ENCODE results near the gene GALC. TPM values are rescaled to one million over a fixed set of nuclear protein-coding genes. Genes with fewer than 3 reads are reported as not detected.

The GALC gene
- polyA plus RNA-seq, 2 donors = 2.6 to 2.8 TPM

GRCh38 chr14:87898301-87898700 is 94.7 kb downstream of the GALC start:
- H3K27ac ChIP-seq (ENCODE audit: low read depth in 2 of 2, low read length in 1 of 2) = no peak overlapping the region
- no peaks in the 10 kb centered on the region for H3K9me3 ChIP-seq (ENCODE audit: control insufficient read depth in 2 of 2, insufficient read depth in 1 of 2, low read depth in 1 of 2, low read length in 1 of 2)
- H3K36me3 ChIP-seq (ENCODE audit: control insufficient read depth in 2 of 2, insufficient read depth in 2 of 2, low read length in 1 of 2) = no peaks in the 10 kb centered on the region
- 76 to 79% methylated on average over 3 of the region's 3 CpGs for WGBS, 2 donors
- H3K4me3 ChIP-seq (ENCODE audit: low read depth in 1 of 2, low read length in 2 of 2) = no peak overlapping the region
- no peaks in the 10 kb centered on the region for H3K4me1 ChIP-seq (ENCODE audit: control insufficient read depth in 2 of 2, insufficient read depth in 2 of 2, low read length in 1 of 2)
- H3K27me3 ChIP-seq (ENCODE audit: control insufficient read depth in 1 of 2, insufficient read depth in 2 of 2, low read length in 2 of 2) = no peaks in the 10 kb centered on the region

DNA sequence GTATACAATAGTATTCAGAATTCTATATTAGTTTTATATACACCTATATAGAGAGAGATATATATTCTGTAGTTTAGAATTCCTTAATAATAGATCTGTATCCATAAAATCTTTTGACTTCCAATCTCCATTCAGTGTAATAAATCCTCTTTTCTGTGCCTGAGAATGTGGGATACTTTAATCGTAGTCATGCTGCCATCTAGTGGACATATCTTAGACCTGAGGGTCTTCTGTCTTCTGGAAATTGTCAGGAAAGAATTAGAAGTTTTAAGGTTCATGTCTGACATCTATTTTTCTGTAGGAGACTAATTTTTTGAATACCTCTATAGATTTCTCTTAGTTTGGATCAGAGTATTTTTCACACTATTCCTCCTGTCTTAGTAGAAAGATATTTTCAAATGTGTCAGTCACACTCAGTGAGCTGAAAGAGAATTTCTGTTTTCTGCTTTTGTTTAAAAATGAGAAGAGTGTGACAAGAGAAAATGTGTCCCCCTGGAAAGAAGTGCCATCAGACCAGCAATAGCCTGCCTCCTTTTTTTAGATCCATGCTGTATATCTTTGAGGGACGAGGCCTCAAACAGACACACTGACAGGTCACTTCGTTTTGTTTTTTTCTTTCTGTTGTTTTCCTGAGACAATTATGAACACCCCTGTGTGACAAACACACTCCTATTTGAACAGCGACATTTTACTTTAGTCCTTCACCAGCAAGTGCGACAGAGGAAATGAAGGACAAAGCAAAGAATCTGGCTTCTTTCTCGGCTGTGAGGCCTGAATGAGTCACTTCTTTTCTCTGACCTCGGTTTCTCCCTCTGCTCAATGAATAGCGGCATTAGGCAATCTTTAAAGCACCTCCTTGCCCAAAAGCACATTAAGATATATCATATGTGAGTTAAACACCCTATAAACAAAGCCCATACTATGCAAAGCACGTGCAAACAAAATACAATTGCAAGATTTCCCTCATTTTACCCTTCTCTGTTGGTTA is 96.3 kb downstream of the GALC start:
- Histone ChIP-seq H3K27me3 (ENCODE audit: control insufficient read depth in 1 of 2, insufficient read depth in 2 of 2, low read length in 2 of 2) (no peaks in the 10 kb centered on the region), H3K9me3 (ENCODE audit: control insufficient read depth in 2 of 2, insufficient read depth in 1 of 2, low read depth in 1 of 2, low read length in 1 of 2) (no peaks in the 10 kb centered on the region), H3K27ac (ENCODE audit: low read depth in 2 of 2, low read length in 1 of 2) (no peak overlapping the region), H3K4me1 (ENCODE audit: control insufficient read depth in 2 of 2, insufficient read depth in 2 of 2, low read length in 1 of 2) (no peaks in the 10 kb centered on the region), H3K4me3 (ENCODE audit: low read depth in 1 of 2, low read length in 2 of 2) (no peak overlapping the region), H3K36me3 (ENCODE audit: control insufficient read depth in 2 of 2, insufficient read depth in 2 of 2, low read length in 1 of 2) (no peaks in the 10 kb centered on the region)
- WGBS, 2 donors = 55 to 56% methylated on average over 9 of the region's 9 CpGs

DNA sequence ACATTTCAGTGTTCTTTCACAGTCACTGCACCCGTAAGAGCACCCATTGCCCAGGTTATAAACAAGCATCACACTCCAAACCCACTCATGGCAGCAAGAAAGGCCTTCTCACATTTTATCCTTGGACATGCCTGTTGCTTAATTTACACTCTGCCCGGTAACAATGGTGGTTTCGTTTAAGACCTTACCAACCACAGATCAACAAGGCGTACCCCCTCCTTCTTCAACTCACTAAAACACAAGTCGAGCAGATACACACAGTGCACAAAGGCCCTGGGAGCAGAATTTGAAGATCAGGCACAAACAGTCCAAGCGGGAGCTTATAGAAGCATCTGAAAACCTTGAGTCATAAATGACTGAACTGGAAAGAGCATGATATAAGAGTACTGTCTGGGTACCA is 98.1 kb downstream of the GALC start:
- no peak overlapping the region for H3K4me3 ChIP-seq (ENCODE audit: low read depth in 1 of 2, low read length in 2 of 2)
- no peaks in the 10 kb centered on the region for H3K27me3 ChIP-seq (ENCODE audit: control insufficient read depth in 1 of 2, insufficient read depth in 2 of 2, low read length in 2 of 2)
- no peaks in the 10 kb centered on the region for H3K9me3 ChIP-seq (ENCODE audit: control insufficient read depth in 2 of 2, insufficient read depth in 1 of 2, low read depth in 1 of 2, low read length in 1 of 2)
- H3K4me1 ChIP-seq (ENCODE audit: control insufficient read depth in 2 of 2, insufficient read depth in 2 of 2, low read length in 1 of 2) = no peaks in the 10 kb centered on the region
- no peaks in the 10 kb centered on the region for H3K36me3 ChIP-seq (ENCODE audit: control insufficient read depth in 2 of 2, insufficient read depth in 2 of 2, low read length in 1 of 2)
- whole genome bisulfite sequencing, 2 donors = 70 to 74% methylated on average over 6 of the region's 6 CpGs
- H3K27ac ChIP-seq (ENCODE audit: low read depth in 2 of 2, low read length in 1 of 2) = no peak overlapping the region

DNA sequence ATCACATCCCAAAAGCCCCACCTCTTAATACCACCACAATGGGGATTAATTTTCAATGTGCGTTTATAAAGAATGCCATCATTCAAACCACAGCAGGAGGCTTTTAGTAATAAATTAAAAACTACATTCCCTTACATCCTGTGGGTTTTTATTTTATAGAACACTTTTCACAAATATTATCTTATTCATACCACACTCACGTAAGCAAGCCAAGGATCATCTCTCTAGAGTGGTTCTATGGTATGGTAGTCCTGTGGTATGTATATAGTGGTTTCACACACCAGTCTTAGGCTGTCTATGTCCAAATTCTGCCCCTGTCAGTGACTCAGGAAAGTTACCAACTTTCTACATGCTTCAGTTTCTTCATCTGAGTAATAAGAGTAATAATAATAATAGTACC is 100.2 kb downstream of the GALC start:
- Histone ChIP-seq H3K27ac (ENCODE audit: low read depth in 2 of 2, low read length in 1 of 2) (no peak overlapping the region), H3K36me3 (ENCODE audit: control insufficient read depth in 2 of 2, insufficient read depth in 2 of 2, low read length in 1 of 2) (no peaks in the 10 kb centered on the region), H3K9me3 (ENCODE audit: control insufficient read depth in 2 of 2, insufficient read depth in 1 of 2, low read depth in 1 of 2, low read length in 1 of 2) (peaks cover 0 to 2% of the 10 kb centered on the region in 2 donors), H3K4me1 (ENCODE audit: control insufficient read depth in 2 of 2, insufficient read depth in 2 of 2, low read length in 1 of 2) (no peaks in the 10 kb centered on the region), H3K27me3 (ENCODE audit: control insufficient read depth in 1 of 2, insufficient read depth in 2 of 2, low read length in 2 of 2) (no peaks in the 10 kb centered on the region), H3K4me3 (ENCODE audit: low read depth in 1 of 2, low read length in 2 of 2) (no peak overlapping the region)
- WGBS, 2 donors = 76 to 81% methylated on average over 2 of the region's 2 CpGs

GRCh38 chr14:87888136-87888999 is 104.6 kb downstream of the GALC start:
- Histone ChIP-seq H3K4me3 (ENCODE audit: low read depth in 1 of 2, low read length in 2 of 2) (no peak overlapping the region), H3K4me1 (ENCODE audit: control insufficient read depth in 2 of 2, insufficient read depth in 2 of 2, low read length in 1 of 2) (no peaks in the 10 kb centered on the region), H3K36me3 (ENCODE audit: control insufficient read depth in 2 of 2, insufficient read depth in 2 of 2, low read length in 1 of 2) (no peaks in the 10 kb centered on the region), H3K27ac (ENCODE audit: low read depth in 2 of 2, low read length in 1 of 2) (no peak overlapping the region), H3K9me3 (ENCODE audit: control insufficient read depth in 2 of 2, insufficient read depth in 1 of 2, low read depth in 1 of 2, low read length in 1 of 2) (peaks cover 0 to 2% of the 10 kb centered on the region in 2 donors), H3K27me3 (ENCODE audit: control insufficient read depth in 1 of 2, insufficient read depth in 2 of 2, low read length in 2 of 2) (no peaks in the 10 kb centered on the region)
- 63 to 68% methylated on average over 20 of the region's 20 CpGs for WGBS, 2 donors

DNA sequence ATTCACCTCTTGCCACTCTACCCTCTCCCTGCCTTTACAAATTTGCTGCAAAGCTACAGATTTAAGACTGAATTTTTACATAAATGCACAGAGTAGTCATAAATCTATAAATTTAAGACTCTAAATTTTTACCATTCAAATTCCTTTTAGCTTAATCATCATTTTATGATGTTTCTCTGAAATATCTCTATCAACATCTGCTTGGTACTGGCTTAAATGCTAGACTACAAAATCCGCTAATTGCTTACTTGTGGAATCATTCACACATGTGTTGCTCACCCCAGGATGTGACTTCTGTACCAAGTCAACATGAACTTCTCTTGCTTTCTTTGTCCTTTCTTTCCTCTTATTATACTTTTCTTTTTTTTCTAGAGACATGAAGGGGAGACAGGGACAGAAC is 109.2 kb downstream of the GALC start:
- 88 to 91% methylated on average over 1 of the region's 1 CpG for WGBS, 2 donors

More for the DNA sequence above, 109.2 kb downstream of the GALC start:
- Histone ChIP-seq H3K27ac (ENCODE audit: low read depth in 2 of 2, low read length in 1 of 2) (no peak overlapping the region), H3K9me3 (ENCODE audit: control insufficient read depth in 2 of 2, insufficient read depth in 1 of 2, low read depth in 1 of 2, low read length in 1 of 2) (peaks cover 0 to under 1% of the 10 kb centered on the region in 2 donors), H3K4me1 (ENCODE audit: control insufficient read depth in 2 of 2, insufficient read depth in 2 of 2, low read length in 1 of 2) (no peaks in the 10 kb centered on the region), H3K4me3 (ENCODE audit: low read depth in 1 of 2, low read length in 2 of 2) (no peak overlapping the region), H3K27me3 (ENCODE audit: control insufficient read depth in 1 of 2, insufficient read depth in 2 of 2, low read length in 2 of 2) (no peaks in the 10 kb centered on the region), H3K36me3 (ENCODE audit: control insufficient read depth in 2 of 2, insufficient read depth in 2 of 2, low read length in 1 of 2) (no peaks in the 10 kb centered on the region)

Other genes starting within 250 kb of the GALC start
- under 1 TPM; 0.22 to 0.25 TPM for gene GPR65, start 12.0 kb upstream of the GALC start, polyA plus RNA-seq

Data from esophagus (tissue), 2 donors.